ENCODE results near the gene SFXN5.

Gene SFXN5

DNA sequence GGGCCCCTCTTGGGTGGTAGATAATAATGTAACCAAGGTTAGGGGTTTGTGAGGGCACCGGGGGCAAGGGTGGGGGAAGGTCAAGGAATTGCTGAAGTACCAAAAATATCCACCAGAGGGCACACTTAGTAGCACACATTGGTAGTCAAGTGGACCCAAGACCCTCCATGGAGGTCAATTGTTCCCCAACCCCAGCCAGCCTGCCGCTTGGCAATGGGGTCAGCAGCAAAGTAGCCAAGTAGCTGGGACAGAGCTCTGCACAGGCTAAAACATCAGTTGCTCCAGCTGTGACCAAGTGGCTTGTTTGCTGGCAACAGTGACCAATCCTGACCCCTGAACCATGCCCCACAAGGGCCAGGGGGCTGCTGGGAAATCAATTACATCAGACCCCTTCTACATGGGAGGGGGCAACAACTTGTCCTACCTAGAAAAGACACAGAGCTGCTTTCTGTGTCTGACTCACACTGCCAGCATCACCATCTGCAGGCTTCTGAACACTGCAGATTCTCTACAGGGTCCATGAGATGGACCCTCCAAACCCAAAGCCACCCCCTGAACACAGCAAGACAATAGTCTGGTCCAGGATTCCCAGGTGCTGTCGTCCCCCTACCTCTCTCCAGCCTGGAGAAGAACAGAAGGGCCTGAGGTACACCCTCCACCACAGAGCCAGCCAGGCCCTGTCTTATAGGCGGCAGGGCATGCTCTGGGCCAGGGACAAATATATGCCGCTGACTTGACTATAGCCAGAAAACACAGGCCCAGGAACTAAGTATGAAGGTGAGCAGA is 78.2 kb downstream of the SFXN5 start:
- DNase-seq (ENCODE audit: low read depth), result peak; percentile 32

DNA sequence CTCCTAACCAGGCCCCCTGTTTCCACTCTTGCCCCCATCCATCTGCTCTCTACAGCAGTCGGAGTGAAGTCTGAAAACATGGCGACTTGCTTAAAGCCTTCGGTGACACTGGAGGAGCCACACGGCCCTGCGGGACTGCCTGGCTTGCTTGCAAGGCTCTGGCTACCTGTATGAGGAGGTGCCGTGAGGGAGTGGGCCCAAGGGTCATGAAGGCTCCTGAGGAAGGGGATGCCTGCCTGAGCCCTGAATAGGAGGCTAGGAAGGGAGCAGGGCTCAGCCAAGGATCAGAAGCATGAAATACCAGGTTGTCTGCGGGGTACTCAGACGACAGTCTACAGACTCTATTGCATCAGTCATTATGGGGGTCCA is 78.8 kb downstream of the SFXN5 start:
- DNase-seq (ENCODE audit: low read depth), result no peak

DNA sequence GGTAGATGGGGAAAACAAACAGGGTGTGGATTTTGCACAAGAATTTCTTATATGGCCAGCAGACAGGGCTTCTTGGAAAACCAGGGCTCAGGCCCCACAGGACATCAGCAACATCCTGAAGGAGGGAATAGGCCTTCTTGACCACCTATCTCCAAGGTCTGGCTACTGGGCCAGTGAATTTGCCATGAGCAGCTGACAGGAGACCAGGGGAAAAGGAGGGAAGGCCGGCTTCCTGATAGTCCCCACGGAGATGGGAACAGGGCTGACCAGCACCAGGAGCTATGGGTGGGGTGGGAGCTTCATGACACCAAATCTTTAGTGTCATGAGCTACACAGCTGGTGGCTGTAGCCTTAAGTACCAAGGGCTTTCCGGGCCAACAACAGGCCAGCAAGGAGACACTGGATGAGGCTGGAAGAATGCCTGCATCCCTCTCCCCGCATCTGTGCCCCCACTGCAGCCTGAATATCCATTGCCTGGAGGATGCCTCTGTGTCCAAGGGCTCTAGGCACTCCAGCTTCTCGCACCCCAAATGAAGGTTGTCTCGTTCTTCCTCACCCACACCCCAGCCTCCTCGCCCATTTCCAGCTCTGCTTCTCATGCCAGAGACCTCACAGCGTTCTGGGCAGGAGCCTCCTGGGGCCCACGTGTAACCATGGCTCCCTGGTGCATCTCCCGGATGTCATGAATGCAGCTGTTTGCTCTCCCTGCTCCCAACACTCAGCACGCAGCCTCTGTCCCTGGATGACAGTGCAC is 79.4 kb downstream of the SFXN5 start:
- no peak for DNase-seq (ENCODE audit: low read depth)

DNA sequence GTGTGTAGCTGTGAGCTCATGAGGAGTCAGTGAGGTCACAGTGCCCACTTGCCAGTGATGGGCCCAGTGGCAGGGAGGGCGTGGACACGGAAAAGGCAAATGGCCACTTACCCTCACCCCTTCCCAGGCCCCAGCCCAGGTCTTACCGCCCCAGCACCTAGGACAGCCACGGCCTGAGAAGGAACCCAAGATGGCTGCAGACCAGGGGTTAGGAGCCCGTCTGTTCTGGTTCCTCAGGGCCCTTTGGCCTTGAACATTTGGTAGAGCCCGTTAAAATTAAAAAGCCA is 80.1 kb downstream of the SFXN5 start:
- no peak for DNase-seq (ENCODE audit: low read depth)

DNA sequence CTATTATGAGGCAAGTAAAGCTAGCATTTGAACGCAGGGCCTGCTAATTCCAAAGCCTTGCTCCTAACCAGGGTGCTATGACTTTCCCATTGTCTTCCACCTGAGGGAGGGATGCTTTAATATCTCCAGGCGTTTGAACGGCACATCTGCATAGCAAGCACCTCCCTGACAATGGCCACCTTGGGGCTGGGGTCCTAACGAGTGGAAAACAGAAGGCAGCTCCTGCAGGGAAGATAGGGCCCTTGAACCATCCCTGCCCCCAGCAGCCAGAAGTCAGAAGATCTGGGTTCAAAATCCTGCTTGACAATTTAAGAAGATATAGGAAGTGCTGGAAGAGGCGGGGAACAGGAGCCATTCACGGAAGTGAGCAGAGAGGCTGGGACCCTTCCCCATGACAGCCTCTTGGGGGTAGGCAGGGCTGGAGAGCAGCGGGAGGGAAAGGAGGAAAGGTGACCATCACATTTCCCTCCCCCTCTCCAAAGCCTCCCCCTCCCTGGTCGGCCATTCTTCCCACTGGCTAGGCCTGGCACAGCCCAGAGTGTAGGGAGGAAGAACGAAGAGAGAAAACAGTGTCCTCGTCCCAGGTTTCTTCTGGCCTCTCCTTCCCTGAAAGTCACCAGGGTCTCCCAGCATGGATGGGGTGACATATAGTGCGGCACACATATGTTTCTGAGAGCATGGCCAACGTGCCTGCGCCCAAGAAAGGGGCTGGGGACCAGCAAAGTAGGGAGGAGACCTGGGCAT is 80.6 kb downstream of the SFXN5 start:
- DNase-seq (ENCODE audit: low read depth), result no peak

DNA sequence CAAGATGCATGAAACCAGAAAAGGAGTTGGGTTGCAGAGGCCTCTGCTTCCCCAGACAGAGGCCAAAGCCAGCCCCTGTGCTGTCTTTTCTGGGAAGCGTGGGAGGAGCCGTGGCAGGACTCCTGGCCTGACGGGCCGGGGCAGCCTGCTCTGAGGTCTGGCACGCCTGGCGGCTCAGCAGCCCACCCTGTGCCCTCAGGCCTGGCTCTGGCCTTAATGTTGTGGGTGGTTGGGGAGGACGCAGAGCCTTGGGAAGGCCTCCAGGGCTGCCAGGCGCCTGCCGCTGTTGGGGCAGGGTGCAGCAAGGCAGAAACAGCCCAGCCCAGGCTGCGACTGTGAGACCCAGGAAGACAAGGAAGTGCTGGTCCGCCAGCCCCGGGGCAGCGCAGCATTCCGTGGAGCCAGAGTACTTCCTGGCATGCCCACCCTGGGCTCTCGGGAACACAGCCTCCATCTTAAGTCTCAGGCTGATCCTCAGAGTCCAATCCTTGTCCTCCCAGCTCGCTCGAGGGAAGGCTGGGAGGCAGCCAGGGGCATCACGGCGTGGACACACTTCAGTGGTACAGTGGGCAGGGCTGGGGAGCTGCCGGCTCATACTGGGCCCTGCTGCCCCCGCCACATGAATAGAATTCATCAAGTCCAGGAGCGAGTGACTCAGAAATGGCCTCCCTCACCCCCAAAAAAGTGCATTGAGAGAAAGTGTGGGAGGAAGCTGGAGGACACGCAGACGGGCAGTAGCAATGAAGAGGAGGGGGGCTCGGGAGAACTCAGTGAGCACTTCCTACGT is 81.5 kb downstream of the SFXN5 start:
- no peak for DNase-seq (ENCODE audit: low read depth)

DNA sequence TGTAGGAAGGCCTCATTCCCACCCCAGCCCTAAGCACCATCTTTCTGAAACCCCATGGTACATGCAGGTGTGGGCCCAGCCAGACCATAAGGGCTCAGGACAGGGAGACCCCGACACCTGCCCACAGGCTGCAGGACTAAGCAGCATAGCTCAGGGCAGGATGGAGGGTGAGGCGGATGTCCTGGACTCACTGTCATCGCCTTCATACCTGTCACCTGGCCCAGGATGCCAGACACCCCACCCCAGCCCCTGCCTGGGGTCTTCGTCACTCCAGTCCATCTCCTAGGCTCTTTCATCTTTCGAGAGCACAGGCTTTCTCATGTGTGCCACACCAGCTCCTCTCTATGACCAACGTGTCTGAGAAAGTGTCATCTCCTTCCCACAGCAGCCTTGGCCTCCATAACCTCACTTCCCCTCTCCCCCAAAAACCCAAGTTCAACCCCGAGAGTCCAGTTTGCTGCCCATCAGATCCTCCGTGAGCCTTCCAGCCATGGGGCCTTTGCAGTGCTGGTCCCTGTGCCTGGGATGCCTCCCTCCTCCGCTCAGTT is 82.7 kb downstream of the SFXN5 start:
- DNase-seq (ENCODE audit: low read depth), result no peak

DNA sequence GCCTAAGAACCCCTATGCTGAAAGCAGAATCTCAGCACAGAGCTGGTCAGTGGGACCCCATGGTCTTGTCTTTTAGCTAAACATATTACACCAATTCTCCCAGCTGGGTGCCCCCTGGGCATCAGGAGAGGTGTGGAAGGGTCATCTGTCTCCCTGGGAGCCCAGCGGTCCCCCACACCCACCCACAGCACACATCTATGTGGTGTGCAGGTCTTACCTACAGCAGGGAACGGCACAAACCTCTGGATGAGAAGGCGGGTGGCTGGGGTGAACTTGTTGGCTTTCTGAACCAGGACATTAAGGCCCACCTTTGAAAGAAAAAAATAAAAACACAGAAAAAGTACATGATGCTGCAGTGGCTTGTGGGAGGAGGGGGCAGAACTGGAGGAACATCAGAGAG is 83.5 kb downstream of the SFXN5 start:
- DNase-seq (ENCODE audit: low read depth), result no peak

DNA sequence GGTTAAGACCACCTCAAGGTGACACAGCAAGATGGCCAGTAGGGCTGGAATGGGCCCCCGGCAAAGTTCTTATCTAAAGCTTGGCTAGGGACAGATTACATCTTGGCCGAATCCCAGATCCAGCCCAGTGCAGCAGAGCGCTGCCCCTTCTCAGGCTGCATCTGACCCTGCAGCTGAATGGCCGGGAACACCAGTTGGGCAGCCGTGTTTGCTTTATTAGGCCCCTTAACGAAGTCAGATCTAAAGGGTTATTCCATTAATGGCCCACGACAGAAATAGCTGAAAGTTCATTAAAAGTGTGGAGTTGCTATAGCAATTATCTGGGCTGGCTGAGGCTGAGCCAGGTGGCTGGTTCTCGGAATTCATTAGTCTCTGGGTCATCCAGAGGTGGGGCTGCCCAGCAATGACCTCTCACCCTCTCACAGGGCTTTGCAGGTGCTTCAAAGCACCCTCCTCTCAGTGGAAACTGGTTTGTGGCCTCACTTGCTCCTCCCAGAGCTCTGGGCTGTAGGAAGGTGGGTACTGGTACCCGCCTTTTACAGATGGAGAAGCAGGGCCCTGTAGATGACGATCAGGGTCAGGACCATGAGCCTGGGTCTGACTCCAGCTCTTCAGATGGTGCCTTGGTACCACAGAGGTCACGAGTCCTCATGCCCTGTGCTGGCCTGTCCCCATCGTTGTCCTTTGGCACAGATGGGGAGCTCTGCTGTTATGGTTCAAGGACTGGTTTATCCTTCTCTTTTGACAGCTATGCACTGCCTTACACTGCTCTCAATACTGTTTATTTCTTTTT is 85.4 kb downstream of the SFXN5 start:
- DNase-seq (ENCODE audit: low read depth), result no peak

DNA sequence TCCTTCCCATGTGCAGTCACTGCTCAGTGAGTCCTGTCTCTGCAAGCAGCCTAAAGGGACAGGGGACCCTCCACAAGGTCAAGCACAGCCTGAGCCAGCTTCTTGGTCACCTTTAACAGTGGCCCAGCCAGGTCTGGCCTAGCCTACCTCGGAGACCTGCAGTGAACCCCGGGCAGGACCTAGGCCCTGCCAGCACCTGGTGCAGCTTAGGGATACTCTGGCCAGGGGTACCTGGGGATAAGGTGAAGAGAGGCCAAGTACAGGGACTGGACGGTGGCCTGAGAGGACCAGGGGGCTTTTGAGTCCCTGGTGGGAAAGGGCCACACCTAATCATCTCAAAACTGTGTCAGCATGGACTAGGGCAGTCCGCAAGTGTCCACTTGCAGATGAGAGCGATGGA is 86.4 kb downstream of the SFXN5 start:
- DNase-seq (ENCODE audit: low read depth), result no peak

DNA sequence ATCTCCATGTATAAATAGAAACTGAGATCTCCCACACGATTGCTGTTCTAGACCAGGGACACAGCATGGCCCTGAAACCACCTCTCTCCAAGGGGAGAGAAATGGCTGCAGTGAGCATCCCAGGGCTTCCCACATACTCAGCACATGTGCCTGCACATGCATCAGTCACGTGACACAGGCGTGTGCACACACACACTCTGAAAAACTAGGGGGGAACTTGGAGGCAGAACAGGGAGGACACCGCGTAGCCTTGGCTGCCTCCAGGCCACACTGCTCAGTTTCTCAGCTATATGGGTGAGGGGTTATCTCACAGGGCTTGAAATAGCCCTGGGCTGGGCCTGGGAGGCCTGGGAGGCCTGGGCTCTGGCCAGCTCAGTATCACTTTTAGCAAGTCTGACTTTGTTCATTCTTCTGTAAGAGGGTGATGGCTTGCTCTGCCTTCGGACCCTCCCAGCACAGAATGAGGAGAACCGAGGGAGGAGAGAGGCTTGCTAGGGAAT is 87.3 kb downstream of the SFXN5 start:
- no peak for DNase-seq (ENCODE audit: low read depth)

DNA sequence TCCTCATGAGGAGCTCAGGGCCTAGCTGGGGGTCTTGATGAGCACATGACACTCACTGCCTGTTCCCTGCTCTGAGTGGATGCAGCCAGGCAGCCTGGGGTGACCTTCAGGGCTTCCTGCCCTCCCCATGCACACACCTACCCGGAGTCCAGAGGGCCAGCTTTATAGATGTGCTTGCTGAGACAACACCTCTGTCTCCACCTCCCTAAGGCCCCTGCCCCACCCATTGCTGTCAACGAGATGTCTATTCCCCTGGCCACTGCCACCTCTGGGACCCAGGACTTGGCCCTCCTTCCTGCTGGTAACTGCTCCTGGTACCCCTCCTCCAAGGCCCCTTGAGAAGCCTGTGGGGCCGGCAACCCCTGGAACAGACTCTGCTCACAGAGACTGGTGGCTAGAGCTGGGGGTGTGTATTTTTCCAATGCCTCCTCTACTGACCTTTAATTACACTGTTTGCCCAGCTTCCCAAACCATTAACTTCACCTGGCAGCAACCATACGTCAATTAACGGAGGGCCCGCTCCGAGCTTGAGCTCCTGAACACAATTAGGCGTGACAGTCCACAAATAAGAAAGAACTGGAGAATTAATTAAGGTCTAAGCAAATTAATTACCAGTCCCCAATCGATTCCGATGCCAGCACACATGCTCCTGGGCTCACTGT is 87.9 kb downstream of the SFXN5 start:
- no peak for DNase-seq (ENCODE audit: low read depth)

DNA sequence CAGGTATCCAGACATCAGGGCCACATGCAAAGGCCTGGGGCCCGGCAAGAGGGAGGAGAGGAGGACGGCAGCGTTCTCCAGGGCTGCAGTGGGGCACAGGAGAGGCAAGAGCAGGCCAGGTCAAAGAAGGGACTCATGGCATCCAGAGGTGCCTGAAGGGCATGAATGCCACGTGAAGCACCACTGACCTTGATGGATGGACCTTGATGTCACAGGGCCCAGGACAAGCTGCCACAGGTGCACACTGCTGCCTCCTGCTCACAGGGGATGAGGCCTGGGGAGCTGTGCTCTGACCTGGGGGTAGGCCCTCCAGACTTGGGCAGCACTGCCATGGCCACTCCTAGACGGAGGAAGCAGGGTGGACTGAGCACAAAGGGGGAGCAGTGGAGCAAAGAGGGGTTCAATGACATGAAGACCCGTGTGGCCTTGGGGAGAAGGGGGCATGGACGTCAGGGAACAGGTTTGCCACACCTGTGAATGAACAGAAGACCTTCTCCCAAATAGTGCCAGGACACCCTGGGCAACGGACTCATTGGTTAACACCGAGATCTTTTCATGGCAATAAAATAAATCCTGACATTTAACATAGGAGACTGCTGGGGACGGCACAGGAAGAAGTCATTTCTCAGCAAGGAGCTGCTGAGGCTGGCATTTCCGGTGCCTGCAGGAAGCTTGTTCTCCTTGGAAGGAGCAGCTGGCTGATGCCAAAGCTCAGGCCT is 88.6 kb downstream of the SFXN5 start:
- DNase-seq (ENCODE audit: low read depth), result no peak

DNA sequence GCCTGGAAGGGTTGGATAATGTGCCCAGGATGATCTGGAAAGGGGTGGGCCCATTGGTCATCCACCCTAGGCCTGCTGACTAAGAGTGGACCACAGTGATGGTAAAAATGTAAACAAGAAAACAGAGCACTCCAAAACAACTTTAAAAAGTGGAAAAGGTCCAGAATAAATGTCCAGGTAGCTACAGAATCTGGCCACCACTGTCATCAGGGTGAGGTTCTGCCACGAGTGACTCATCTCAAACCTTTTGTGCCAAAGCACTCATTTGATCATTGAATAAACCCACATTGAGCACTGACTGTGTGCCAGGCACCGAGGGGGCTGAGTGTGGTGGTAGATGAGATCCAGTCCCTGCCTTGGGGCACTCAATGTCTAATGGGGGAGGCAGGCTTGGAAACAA is 89.3 kb downstream of the SFXN5 start:
- DNase-seq (ENCODE audit: low read depth), result no peak

DNA sequence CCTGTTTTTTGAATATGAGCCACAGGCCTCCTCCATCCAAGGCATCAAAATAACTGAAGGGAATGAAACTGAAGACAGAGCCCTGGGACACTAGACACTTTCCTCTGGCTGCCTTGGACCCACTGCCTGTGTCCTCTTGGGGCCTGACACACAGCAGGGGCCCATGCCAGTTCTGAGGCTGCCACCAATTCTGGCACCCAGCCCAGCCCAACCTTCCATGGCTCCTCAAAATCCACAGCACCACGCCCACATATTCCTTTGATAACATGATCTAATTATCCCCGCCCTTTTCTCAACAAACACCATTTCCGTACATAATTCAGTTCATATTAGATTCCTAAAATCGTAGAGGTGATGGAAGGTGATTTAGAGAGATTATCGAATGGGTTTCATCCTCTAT is 90.0 kb downstream of the SFXN5 start:
- DNase-seq (ENCODE audit: low read depth), result no peak

DNA sequence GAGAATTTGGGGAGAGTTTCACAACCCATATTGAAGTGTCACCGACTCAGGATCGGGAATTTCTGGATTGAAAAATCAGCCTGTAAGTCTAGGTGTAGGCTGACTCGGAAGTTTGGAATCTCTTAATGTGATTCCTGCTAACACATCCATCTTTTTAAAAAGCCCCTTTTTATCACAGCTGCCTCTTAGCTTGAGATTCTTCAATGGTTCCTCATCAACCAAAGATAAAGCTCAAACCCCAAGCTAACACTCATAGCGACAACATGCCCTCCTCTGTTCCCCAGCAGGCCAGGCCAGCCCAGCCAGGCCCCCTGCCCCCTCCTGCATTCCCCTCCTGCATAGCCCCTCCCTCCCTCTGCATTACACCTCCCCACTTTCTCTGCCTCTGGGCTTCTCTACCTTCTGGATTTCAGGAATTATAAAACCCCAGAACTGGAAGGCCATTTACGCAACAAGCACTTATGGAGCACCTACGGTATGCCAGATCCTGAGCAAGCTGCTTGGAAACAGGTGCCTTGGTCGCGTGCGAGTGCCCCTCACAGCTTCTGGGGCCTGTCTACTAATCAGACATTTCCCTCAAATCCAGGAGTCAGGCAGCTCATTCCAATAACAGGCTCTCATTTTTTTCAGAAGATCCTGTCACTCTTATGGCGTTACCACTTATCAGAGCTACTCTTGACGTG is 90.8 kb downstream of the SFXN5 start:
- no peak for DNase-seq (ENCODE audit: low read depth)

DNA sequence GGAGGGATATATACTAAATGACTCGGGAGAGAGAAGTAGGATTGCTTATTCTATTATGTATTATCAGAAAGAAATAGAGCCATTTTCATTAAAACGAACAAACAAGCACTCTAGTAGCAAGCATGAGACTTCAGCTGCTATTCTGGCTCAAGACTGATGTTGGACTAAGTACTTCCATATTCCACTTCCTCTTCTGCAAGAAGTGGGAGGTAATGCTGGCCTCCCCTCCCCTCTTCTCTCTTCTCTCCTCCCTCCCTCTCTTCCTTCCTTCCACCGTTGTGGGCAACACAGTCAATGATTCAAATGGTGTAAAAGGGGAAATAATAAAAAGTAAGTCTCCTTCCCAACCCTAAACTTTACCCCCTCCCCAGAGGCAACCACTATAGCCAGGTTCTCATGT is 91.6 kb downstream of the SFXN5 start:
- no peak for DNase-seq (ENCODE audit: low read depth)

DNA sequence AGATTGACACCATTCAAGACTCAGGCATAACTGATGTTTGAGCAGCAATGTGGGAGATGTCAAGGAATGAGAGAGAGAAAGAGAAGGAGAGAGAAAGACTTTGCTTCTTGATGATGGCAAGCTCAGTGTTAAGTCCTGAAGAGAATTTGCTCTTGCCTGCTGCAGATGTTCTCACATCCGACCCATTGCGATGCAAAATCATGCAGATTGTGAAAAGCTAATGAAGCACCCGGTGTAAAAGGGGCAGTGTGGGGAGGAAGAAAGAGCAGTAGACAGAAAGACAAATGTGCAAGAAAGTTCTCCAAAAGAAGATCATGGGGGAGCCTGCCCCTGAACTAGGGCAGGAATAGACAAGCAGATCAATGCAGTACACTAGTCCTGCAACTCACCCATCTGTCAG is 96.5 kb downstream of the SFXN5 start:
- DNase-seq (ENCODE audit: low read depth), result no peak

DNA sequence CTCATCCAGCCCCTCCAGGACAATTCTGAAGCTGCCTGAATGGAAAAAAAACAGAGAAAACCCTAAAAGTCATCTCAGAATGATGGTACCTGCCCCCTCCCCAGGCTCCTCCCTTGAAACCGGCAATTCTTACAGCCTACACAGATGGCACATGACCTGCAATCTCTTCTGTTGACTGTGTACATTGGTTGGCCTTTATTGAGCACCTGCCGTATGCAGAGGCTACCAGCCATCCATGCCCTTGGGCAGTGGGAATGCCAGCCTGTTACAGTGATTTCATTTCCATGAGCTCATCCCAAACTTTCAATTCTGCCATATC is 97.1 kb downstream of the SFXN5 start:
- DNase-seq (ENCODE audit: low read depth), result no peak

Measured in activated gamma-delta T cell treated with anti-CD3 and anti-CD28 coated beads, Interleukin-2, amount 50 U/mL, for 16 hours (primary cell).